GM23248 (cell line): ENCODE data around the gene KIF13A. TPM values are rescaled to one million over a fixed set of nuclear protein-coding genes. Genes with fewer than 3 reads are reported as not detected.
"Not testable (repeated sequence)": the region's sequence is repeated elsewhere in the genome, so short reads cannot be mapped to it uniquely, and the experiment has no call there.

Experiments used
- DNase-seq: peaks from one replicate; pipeline ENCODE4 v3.0.0-alpha.2; 2015
- H2AFZ ChIP-seq: fragments of 200-600 bp; sonication (generic); 2 replicates; pipeline ENCODE4 v1.6.1; 2016; ENCODE audit warnings: antibody characterized with exemption
- H3F3A ChIP-seq: fragments of 200-600 bp; sonication (generic); 2 replicates; pipeline ENCODE4 v1.6.1; 2016; ENCODE audit warnings: mild to moderate bottlenecking, antibody characterized with exemption, mixed run types; ENCODE audit not compliant: insufficient read depth
- H3K27ac ChIP-seq: fragments of 200-600 bp; sonication (generic); 2 replicates; pipeline ENCODE4 v1.5.1; 2016; ENCODE audit warnings: mild to moderate bottlenecking
- H3K27me3 ChIP-seq: fragments of 200-600 bp; sonication (generic); replicated peaks from 2 replicates; pipeline ENCODE4 v1.6.1; 2016; ENCODE audit warnings: mild to moderate bottlenecking; ENCODE audit not compliant: insufficient read depth
- H3K36me3 ChIP-seq: fragments of 200-600 bp; sonication (generic); 2 replicates; pipeline ENCODE4 v1.6.1; 2016; ENCODE audit warnings: low read depth, mild to moderate bottlenecking
- H3K4me1 ChIP-seq: fragments of 200-600 bp; sonication (generic); 2 replicates; pipeline ENCODE4 v1.6.1; 2016; ENCODE audit warnings: mild to moderate bottlenecking; ENCODE audit not compliant: insufficient read depth
- H3K4me2 ChIP-seq: fragments of 200-600 bp; sonication (generic); one replicate; pipeline ENCODE4 v1.6.1; 2016; ENCODE audit warnings: mild to moderate bottlenecking; ENCODE audit not compliant: unreplicated experiment
- H3K4me3 ChIP-seq: fragments of 200-600 bp; sonication (generic); 2 replicates; pipeline ENCODE4 v1.5.1; 2016; ENCODE audit warnings: mild to moderate bottlenecking
- H3K79me2 ChIP-seq: fragments of 200-600 bp; sonication (generic); 2 replicates; pipeline ENCODE4 v1.6.1; 2016; ENCODE audit warnings: mild to moderate bottlenecking; ENCODE audit not compliant: insufficient read depth
- H3K9ac ChIP-seq: fragments of 200-600 bp; sonication (generic); 2 replicates; pipeline ENCODE4 v1.6.1; 2016; ENCODE audit warnings: mild to moderate bottlenecking
- H3K9me2 ChIP-seq: fragments of 200-600 bp; sonication (generic); 2 replicates; pipeline ENCODE4 v1.6.1; 2016; ENCODE audit warnings: mixed run types, mild to moderate bottlenecking, moderate library complexity; ENCODE audit not compliant: insufficient read depth
- H3K9me3 ChIP-seq: fragments of 200-600 bp; sonication (generic); one replicate; pipeline ENCODE4 v1.6.1; 2017; ENCODE audit warnings: low read depth
- H4K20me1 ChIP-seq: fragments of 200-600 bp; sonication (generic); 2 replicates; pipeline ENCODE4 v1.6.0; 2016; ENCODE audit not compliant: insufficient read depth
- EZH2 ChIP-seq: fragments of 200-600 bp; sonication (generic); IDR thresholded peaks from 2 replicates; pipeline ENCODE4 v1.6.1; 2018; ENCODE audit warnings: antibody characterized with exemption, mild to moderate bottlenecking; ENCODE audit not compliant: insufficient read depth, poor library complexity, severe bottlenecking
- EZH2phosphoT487 ChIP-seq: fragments of 200-600 bp; sonication (generic); IDR thresholded peaks from 2 replicates; pipeline ENCODE4 v1.6.1; 2018; ENCODE audit warnings: antibody characterized with exemption, moderate library complexity, mild to moderate bottlenecking, low read depth; ENCODE audit not compliant: insufficient read depth
- WGBS, 2 experiments: methylation state at CpG; one replicate each; pipeline ENCODE4 v1.1.6; 2015 to 2017; ENCODE audit warnings: low lambda C conversion rate in 2 of 2, low coverage in 1 of 2; ENCODE audit errors: missing lambda C conversion rate in 2 of 2; 5-methylcytosine and 5-hydroxymethylcytosine counted together
- in situ Hi-C: fragments of 300-500 bp; cut with MboI; formaldehyde crosslinking; loops from 2 replicates; pipeline ENCODE4 v1.15.0; 2020
- polyA plus RNA-seq: library from polyadenylated mRNA; unstranded; fragments of >200 nt; fragmentation: Nextera tagmentation; extraction: Ambion mirVana; gene quantifications from 2 replicates; pipeline ENCODE4 v1.2.1, GENCODE V29; 2016
- total RNA-seq: library from RNA; depleted of rRNA; stranded (reverse); fragments of >200 nt; shearing (Covaris generic); gene quantifications from 2 replicates; pipeline ENCODE4 v1.2.3, GENCODE V29; 2014

The KIF13A gene
- total and polyA plus RNA-seq, 2 experiments from 2014 or later, result 5.0 to 46.0 TPM

DNA sequence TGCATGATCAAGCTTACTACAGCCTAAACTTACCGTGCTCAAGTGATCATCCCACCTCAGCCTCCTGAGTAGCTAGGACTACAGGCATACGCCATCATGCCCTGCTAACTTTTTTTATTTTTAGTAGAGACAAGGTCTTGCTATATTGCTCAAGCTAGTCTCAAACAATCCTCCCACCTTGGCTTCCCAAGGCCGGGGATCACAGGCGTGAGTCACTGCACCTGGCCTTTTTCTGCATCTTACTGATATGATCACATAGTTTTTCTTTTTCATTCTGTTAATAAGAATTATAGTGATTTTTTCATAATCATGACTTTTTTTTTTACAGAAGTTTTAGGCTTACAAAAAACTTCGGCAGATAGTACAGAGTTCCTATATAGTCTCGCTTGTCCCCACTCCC, 93.2 kb downstream of the KIF13A start:
- no peak overlapping the region for H3K4me2 ChIP-seq
- H3K27me3 ChIP-seq, result no peaks in the 10 kb centered on the region
- peaks cover 8% of the 10 kb centered on the region for H3K9me3 ChIP-seq
- H3F3A ChIP-seq, result 0 out of 2 replicates have a peak, but pooled peaks cover 2% of the 10 kb centered on the region
- TF ChIP-seq EZH2, result no peak
- no peak for TF ChIP-seq EZH2phosphoT487
- H3K9ac ChIP-seq, result no peak overlapping the region
- H2AFZ ChIP-seq, result no peak overlapping the region
- peaks cover 45% of the 10 kb centered on the region for H3K36me3 ChIP-seq
- 0 out of 2 replicates have a peak, but pooled peaks cover 3% of the 10 kb centered on the region for H4K20me1 ChIP-seq
- no peak overlapping the region for H3K27ac ChIP-seq
- H3K4me3 ChIP-seq, result no peak overlapping the region
- H3K79me2 ChIP-seq, result peaks cover 59% of the 10 kb centered on the region
- WGBS, 2 experiments, result 97 to 99% methylated on average over 6 of the region's 6 CpGs
- DNase-seq, result no peak
- no peaks in the 10 kb centered on the region for H3K4me1 ChIP-seq
- H3K9me2 ChIP-seq, result no peaks in the 10 kb centered on the region
- in situ Hi-C loops, result no loop called here

DNA sequence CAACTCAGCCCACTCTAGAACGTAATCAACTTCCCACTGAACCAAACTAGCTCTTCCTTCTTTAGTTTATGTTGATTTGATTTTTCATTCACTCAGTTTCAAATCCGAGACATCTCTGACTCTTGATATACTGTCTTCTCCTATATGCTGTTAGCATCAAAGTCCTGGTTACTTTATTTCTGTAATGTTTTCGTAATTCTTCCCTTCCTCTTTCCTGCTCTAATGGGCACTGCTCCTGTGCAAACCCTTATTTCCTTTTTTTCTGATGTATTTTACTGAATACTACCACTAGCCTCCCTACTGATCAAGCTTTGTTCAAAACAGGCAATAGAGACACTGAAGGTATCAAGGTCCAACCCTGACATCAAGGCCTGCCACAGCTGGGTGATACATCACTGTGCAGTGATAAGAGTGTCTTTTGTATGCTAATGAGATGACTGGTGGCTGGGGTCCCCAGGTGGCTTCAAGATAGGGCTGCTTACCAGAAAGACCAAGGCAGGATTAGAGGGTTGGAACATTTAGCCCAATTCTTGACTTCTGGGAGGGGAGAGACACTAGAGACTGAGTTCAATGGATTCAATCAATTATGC, 95.2 kb downstream of the KIF13A start:
- Histone ChIP-seq H3K9ac (no peak overlapping the region), H4K20me1 (no peaks in the 10 kb centered on the region), H3K4me1 (no peaks in the 10 kb centered on the region), H3K27me3 (no peaks in the 10 kb centered on the region), H3K4me3 (no peak overlapping the region), H3K36me3 (peaks cover 45% of the 10 kb centered on the region), H3K9me3 (peaks cover 8% of the 10 kb centered on the region), H3K9me2 (no peaks in the 10 kb centered on the region), H3K79me2 (peaks cover 39% of the 10 kb centered on the region), H3K27ac (no peak overlapping the region), H3F3A (no peaks in the 10 kb centered on the region), H2AFZ (no peak overlapping the region), H3K4me2 (no peak overlapping the region)
- 95 to 96% methylated on average over 3 of the region's 3 CpGs for WGBS, 2 experiments
- in situ Hi-C loops, result no loop called here
- TF ChIP-seq EZH2phosphoT487 (no peak), EZH2 (no peak)
- DNase-seq, result no peak

DNA sequence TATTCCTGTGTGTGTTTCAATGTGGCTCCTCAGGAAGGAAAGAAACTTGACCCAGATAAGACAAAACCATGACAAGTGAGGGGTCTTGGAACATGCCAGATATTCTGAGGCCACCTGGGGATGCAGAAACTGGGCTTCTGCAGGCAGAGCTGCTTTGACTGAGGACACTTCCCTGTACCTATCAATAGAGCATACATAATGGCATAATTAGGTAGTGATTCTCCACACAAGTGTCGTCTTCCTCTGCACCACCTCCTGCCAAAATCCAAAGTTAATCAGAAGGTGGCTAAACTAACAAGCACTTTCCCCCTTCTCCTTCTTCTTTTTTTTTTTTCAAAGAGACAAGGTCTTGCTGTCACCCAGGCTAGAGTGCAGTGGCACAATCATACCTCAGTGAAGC, 97.1 kb downstream of the KIF13A start:
- 94 to 96% methylated on average over 1 of the region's 1 CpG for WGBS, 2 experiments
- H2AFZ ChIP-seq, result no peak overlapping the region
- H3K27me3 ChIP-seq, result no peaks in the 10 kb centered on the region
- no peak overlapping the region for H3K9ac ChIP-seq
- peaks cover 20% of the 10 kb centered on the region for H3K79me2 ChIP-seq
- DNase-seq, result no peak
- TF ChIP-seq EZH2, result no peak
- no peak for TF ChIP-seq EZH2phosphoT487
- no peak overlapping the region for H3K27ac ChIP-seq
- peaks cover 26% of the 10 kb centered on the region for H3K36me3 ChIP-seq
- in situ Hi-C loops, result no loop called here
- H3F3A ChIP-seq, result peaks cover 13% of the 10 kb centered on the region
- H3K9me2 ChIP-seq, result no peaks in the 10 kb centered on the region
- H3K4me3 ChIP-seq, result no peak overlapping the region
- peaks cover 18% of the 10 kb centered on the region for H3K4me1 ChIP-seq
- H4K20me1 ChIP-seq, result peaks cover 2% of the 10 kb centered on the region; the same call in 1 of the 2 replicates
- no peak overlapping the region for H3K4me2 ChIP-seq
- H3K9me3 ChIP-seq, result peaks cover 8% of the 10 kb centered on the region

DNA sequence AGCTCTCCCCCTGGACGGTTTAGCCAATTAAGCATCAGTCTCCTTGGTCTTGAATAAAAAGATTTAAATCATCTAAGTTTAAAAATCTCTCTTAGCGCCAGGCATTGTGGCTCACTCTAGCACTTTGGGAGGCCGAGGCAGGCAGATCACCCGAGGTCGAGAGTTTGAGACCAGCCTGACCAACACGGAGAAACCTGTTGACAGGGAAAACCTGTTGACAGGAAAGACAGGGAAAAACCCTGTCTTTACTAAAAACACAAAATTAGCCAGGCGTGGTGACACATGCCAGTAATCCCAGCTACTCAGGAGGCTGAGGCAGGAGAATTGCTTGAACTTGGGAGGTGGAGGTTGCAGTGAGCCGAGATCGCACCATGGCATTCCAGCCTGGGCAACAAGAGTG, 97.7 kb downstream of the KIF13A start:
- Histone ChIP-seq H3K79me2 (peaks cover 16% of the 10 kb centered on the region), H3K36me3 (peaks cover 21% of the 10 kb centered on the region), H3K4me1 (peaks cover 24% of the 10 kb centered on the region), H3F3A (peaks cover 18% of the 10 kb centered on the region)
- H3K4me2 ChIP-seq, H3K9me2 ChIP-seq, H3K4me3 ChIP-seq, H4K20me1 ChIP-seq, DNase-seq, H3K27me3 ChIP-seq, H2AFZ ChIP-seq, H3K9ac ChIP-seq, in situ Hi-C loops, H3K27ac ChIP-seq, H3K9me3 ChIP-seq: not testable (repeated sequence)
- 97 to 98% methylated on average over 9 of the region's 9 CpGs for WGBS, 2 experiments

DNA sequence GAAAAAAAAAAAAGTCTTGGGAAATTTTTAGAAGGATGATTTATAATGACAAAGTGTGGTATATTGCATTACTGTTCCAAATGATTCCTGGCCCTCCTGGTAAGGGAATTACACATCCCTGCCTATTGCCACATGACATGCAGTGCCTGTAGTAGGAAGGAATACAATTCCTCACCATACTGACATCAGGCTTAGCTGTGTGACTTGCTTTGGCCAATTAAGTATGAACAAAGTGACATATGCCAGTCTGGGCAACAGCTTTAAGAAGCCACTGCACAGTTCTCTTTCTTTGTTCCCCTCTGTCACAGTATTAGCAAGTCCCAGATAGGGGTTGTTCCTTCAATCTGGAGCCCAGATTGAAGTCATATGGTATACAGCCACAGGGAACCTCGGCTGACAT, 100.5 kb downstream of the KIF13A start:
- Histone ChIP-seq H3K27me3 (no peaks in the 10 kb centered on the region), H3F3A (peaks cover 27% of the 10 kb centered on the region), H3K4me2 (no peak overlapping the region), H3K79me2 (peaks cover 29% of the 10 kb centered on the region), H3K9me3 (no peaks in the 10 kb centered on the region), H4K20me1 (peaks cover 3% of the 10 kb centered on the region; the same call in 1 of the 2 replicates), H3K9ac (no peak overlapping the region), H3K4me1 (peaks cover 34% of the 10 kb centered on the region), H3K4me3 (no peak overlapping the region), H2AFZ (no peak overlapping the region), H3K36me3 (0 out of 2 replicates have a peak, but pooled peaks cover 3% of the 10 kb centered on the region), H3K9me2 (no peaks in the 10 kb centered on the region), H3K27ac (no peak overlapping the region)
- in situ Hi-C loops, result no loop called here
- 39 to 40% methylated on average over 1 of the region's 1 CpG for WGBS, 2 experiments
- DNase-seq, result peak; percentile 72
- TF ChIP-seq EZH2, result no peak
- TF ChIP-seq EZH2phosphoT487, result no peak
